Spleen (tissue), 7 donors: ENCODE measurements around the gene ALOXE3.

Source experiments
- POLR2A ChIP-seq, 3 donors: fragments of 450-650 bp; IDR thresholded peaks; one replicate each; pipeline ENCODE4 v1.5.1; 2017; ENCODE audit warnings: antibody characterized with exemption in 3 of 3, mild to moderate bottlenecking in 1 of 3
- POLR2AphosphoS5 ChIP-seq, 3 donors: sonication (generic); formaldehyde crosslinking; IDR thresholded peaks; one replicate each; pipeline ENCODE4 v1.5.1; 2017; ENCODE audit warnings: antibody characterized with exemption in 3 of 3
- TF ChIP-seq, protein P1 (sequence below), 11 experiments: fragments of 200-600 bp in 7 of 11; fragments of 450-650 bp in 4 of 11; sonication (generic) in 4 of 11; IDR thresholded peaks in 8 of 11; conservative IDR thresholded peaks in 3 of 11; 1 replicate in 7 of 11; 2 replicates in 4 of 11; pipeline versions ENCODE4 v1.4.0 to v1.8.0; 2016 to 2021; ENCODE audit warnings: antibody characterized with exemption in 11 of 11, inconsistent platforms in 4 of 11, mild to moderate bottlenecking in 1 of 11
- donor health status: DM: no; HTN: no; CAD: no; lungs with moderate emphysema.
- donor health status: DM: no; HTN: no; CAD: no.
- donor health status: DM: no; HTN: no; CAD: no.

DNA sequence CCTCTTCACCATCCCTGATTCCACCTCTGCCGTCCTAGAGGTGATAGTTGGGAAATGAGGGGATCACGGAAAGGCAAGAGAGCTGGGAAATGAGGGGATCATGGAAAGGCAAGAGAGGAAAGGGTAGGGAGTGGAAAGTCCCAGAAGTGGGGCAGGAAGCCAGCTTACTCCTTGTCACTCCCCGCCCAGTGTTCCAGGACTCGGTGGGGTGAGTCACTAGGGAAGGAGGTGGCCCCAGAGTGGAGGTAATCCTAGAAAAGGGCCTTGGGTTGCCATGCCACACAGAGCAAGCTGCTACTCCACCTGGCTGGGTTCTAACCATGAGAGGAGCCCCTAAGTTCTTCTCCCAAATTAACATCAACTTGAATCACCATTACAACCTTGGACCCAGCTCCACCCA lies 14.8 kb downstream of the ALOXE3 start:
- TF ChIP-seq, protein P1, sequence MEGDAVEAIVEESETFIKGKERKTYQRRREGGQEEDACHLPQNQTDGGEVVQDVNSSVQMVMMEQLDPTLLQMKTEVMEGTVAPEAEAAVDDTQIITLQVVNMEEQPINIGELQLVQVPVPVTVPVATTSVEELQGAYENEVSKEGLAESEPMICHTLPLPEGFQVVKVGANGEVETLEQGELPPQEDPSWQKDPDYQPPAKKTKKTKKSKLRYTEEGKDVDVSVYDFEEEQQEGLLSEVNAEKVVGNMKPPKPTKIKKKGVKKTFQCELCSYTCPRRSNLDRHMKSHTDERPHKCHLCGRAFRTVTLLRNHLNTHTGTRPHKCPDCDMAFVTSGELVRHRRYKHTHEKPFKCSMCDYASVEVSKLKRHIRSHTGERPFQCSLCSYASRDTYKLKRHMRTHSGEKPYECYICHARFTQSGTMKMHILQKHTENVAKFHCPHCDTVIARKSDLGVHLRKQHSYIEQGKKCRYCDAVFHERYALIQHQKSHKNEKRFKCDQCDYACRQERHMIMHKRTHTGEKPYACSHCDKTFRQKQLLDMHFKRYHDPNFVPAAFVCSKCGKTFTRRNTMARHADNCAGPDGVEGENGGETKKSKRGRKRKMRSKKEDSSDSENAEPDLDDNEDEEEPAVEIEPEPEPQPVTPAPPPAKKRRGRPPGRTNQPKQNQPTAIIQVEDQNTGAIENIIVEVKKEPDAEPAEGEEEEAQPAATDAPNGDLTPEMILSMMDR (IDR thresholded peaks at IDR 0.05 in 8 of 11, conservative IDR thresholded peaks at IDR 0.05 in 3 of 11): no peak
- no peak for TF ChIP-seq POLR2A (IDR thresholded peaks at IDR 0.05)
- TF ChIP-seq POLR2AphosphoS5 (IDR thresholded peaks at IDR 0.05): no peak
